Mesenchymal stem cell (in vitro differentiated cells and primary cell): ENCODE measurements around the gene CNTNAP3.
"Not testable (repeated sequence)": the region's sequence is repeated elsewhere in the genome, so short reads cannot be mapped to it uniquely, and the experiment has no call there.

ENCODE experiments used
- DNase-seq: peaks from one replicate; pipeline ENCODE4 v3.0.0-alpha.2; 2013
- H2AFZ ChIP-seq: one replicate; pipeline ENCODE4 v1.6.1; 2013; ENCODE audit warnings: low read depth, mild to moderate bottlenecking, control low read depth, inconsistent platforms, low read length, moderate library complexity
- H2AK5ac ChIP-seq: 2 replicates; pipeline ENCODE4 v1.6.1; 2013; ENCODE audit warnings: low read length, moderate library complexity, mild to moderate bottlenecking, inconsistent platforms; ENCODE audit not compliant: severe bottlenecking
- H2BK120ac ChIP-seq: one replicate; pipeline ENCODE4 v1.6.1; 2013; ENCODE audit warnings: low read depth, mild to moderate bottlenecking, inconsistent platforms, low read length, moderate library complexity
- H2BK12ac ChIP-seq, 2 experiments: one replicate each; pipeline ENCODE4 v1.6.1; 2013; ENCODE audit warnings: inconsistent platforms in 2 of 2, low read length in 2 of 2, mild to moderate bottlenecking in 2 of 2, moderate library complexity in 2 of 2, control low read depth in 1 of 2
- H2BK15ac ChIP-seq: one replicate; pipeline ENCODE4 v1.6.1; 2013; ENCODE audit warnings: mild to moderate bottlenecking, low read depth, inconsistent platforms; ENCODE audit not compliant: poor library complexity, severe bottlenecking
- H2BK5ac ChIP-seq: 2 replicates; pipeline ENCODE4 v1.6.1; 2013; ENCODE audit warnings: low read depth, mild to moderate bottlenecking, low read length, control low read depth, inconsistent platforms; ENCODE audit not compliant: poor library complexity, severe bottlenecking
- H3K14ac ChIP-seq, 2 experiments: one replicate each; pipeline ENCODE4 v1.6.1; 2013; ENCODE audit warnings: inconsistent platforms in 2 of 2, low read length in 2 of 2, control low read depth in 1 of 2, mild to moderate bottlenecking in 1 of 2, moderate library complexity in 1 of 2
- H3K18ac ChIP-seq, 2 experiments: one replicate each; pipeline ENCODE4 v1.6.1; 2013; ENCODE audit warnings: inconsistent platforms in 2 of 2, low read length in 2 of 2, control low read depth in 1 of 2, low read depth in 1 of 2, mild to moderate bottlenecking in 1 of 2
- H3K23ac ChIP-seq, 2 experiments: one replicate each; pipeline ENCODE4 v1.6.1; 2013; ENCODE audit warnings: inconsistent platforms in 2 of 2, low read length in 2 of 2, mild to moderate bottlenecking in 2 of 2, moderate library complexity in 2 of 2, control low read depth in 1 of 2
- H3K27ac ChIP-seq: 2 replicates; pipeline ENCODE4 v1.5.1; 2013; ENCODE audit warnings: mild to moderate bottlenecking, moderate library complexity, low read length, control low read depth, inconsistent platforms; ENCODE audit not compliant: poor library complexity, severe bottlenecking
- H3K27me3 ChIP-seq, 2 experiments: 2 replicates each; pipeline versions ENCODE4 v1.6.1 to v1.7.0; 2013; ENCODE audit warnings: low read length in 2 of 2, mild to moderate bottlenecking in 2 of 2, moderate library complexity in 2 of 2, control low read depth in 1 of 2, inconsistent platforms in 1 of 2; ENCODE audit not compliant: control insufficient read depth in 1 of 2, insufficient read depth in 1 of 2
- H3K36me3 ChIP-seq, 2 experiments: 2 replicates each; pipeline versions ENCODE4 v1.6.1 to v1.7.0; 2013; ENCODE audit warnings: low read length in 2 of 2, control low read depth in 1 of 2, inconsistent platforms in 1 of 2, low read depth in 1 of 2, mild to moderate bottlenecking in 1 of 2; ENCODE audit not compliant: insufficient read depth in 2 of 2, control insufficient read depth in 1 of 2
- H3K4ac ChIP-seq, 2 experiments: one replicate each; pipeline ENCODE4 v1.6.1; 2013; ENCODE audit warnings: inconsistent platforms in 2 of 2, low read length in 2 of 2, mild to moderate bottlenecking in 2 of 2, moderate library complexity in 2 of 2, control low read depth in 1 of 2, low read depth in 1 of 2
- H3K4me1 ChIP-seq: 2 replicates; pipeline ENCODE4 v1.6.1; 2013; ENCODE audit warnings: low read depth, low read length, control low read depth; ENCODE audit not compliant: control insufficient read depth, insufficient read depth
- H3K4me2 ChIP-seq: 2 replicates; pipeline ENCODE4 v1.6.1; 2013; ENCODE audit warnings: low read length, mild to moderate bottlenecking, inconsistent platforms; ENCODE audit not compliant: poor library complexity, severe bottlenecking
- H3K4me3 ChIP-seq, 2 experiments: 2 replicates each; pipeline versions ENCODE4 v1.5.1 to v1.7.0; 2013; ENCODE audit warnings: low read length in 2 of 2, mild to moderate bottlenecking in 2 of 2, control low read depth in 1 of 2, low read depth in 1 of 2; ENCODE audit not compliant: insufficient read depth in 1 of 2
- H3K79me1 ChIP-seq: replicated peaks from 2 replicates; pipeline ENCODE4 v1.6.1; 2013; ENCODE audit warnings: mild to moderate bottlenecking, control low read depth, low read length, inconsistent platforms; ENCODE audit not compliant: poor library complexity, severe bottlenecking
- H3K9ac ChIP-seq: 2 replicates; pipeline ENCODE4 v1.7.0; 2013; ENCODE audit warnings: mild to moderate bottlenecking, low read length, moderate library complexity
- H3K9me3 ChIP-seq: 2 replicates; pipeline ENCODE4 v1.7.0; 2013; ENCODE audit warnings: mild to moderate bottlenecking, low read length; ENCODE audit not compliant: control insufficient read depth
- H4K8ac ChIP-seq: one replicate; pipeline ENCODE4 v1.6.1; 2013; ENCODE audit warnings: inconsistent platforms, mild to moderate bottlenecking, low read length, moderate library complexity
- H4K91ac ChIP-seq: one replicate; pipeline ENCODE4 v1.6.1; 2013; ENCODE audit warnings: mild to moderate bottlenecking, low read length, inconsistent platforms
- WGBS: methylation state at CpG from one replicate; pipeline ENCODE4 v1.1.7; 2013; ENCODE audit warnings: mixed read lengths; 5-methylcytosine and 5-hydroxymethylcytosine counted together

Gene CNTNAP3

DNA sequence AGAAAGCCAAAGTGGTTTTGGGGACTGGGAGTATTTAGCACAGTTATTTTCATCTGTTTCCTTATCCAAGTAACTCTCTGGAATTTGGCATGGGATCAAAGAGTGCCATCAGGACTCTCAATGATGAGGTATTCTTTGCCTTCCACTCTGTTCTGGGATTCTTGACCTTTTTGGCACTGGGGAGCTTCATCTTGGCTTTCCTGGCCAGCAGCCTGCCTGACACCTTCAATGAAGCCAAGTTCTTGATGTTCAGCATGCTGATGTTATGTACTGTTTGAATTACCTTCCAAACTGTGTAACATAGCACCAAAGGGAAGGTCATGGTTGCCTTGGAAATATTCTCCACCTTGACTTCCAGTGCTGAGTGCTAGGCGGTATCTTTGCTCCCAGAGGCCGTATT, 248.8 kb downstream of the CNTNAP3 start:
- not testable (repeated sequence) for H4K91ac ChIP-seq, H3K4ac ChIP-seq, H3K27ac ChIP-seq, H2BK120ac ChIP-seq, H3K4me2 ChIP-seq, H3K36me3 ChIP-seq, H3K18ac ChIP-seq, H3K23ac ChIP-seq, H2AK5ac ChIP-seq, H3K9ac ChIP-seq, H3K14ac ChIP-seq, H2BK15ac ChIP-seq, H2BK5ac ChIP-seq, H3K9me3 ChIP-seq, H4K8ac ChIP-seq, H3K4me1 ChIP-seq, H2BK12ac ChIP-seq, H3K79me1 ChIP-seq, DNase-seq, H2AFZ ChIP-seq, H3K4me3 ChIP-seq, H3K27me3 ChIP-seq
- WGBS: no CpG with 5 or more reads among the region's 2 CpGs

DNA sequence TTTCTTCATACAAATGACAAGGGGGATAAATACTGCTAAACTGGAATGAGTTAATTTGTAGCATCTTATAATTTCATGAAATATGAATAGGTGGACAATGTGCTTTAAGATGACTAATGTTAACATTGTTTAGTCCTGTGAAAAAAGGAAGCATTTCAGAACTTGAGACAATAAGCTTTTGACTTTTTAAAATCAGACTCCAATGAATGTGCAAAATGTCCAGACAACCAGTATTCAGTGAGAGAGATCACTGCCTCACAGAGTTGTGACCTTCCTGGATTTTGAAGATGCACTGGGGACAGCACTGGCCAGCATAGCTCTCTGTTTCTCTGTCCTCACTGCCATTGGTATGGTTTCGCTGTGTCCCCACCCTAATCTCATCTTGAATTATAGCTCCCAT, 249.7 kb downstream of the CNTNAP3 start:
- DNase-seq, H3K79me1 ChIP-seq, H2BK5ac ChIP-seq, H3K4me3 ChIP-seq, H3K23ac ChIP-seq, H2BK15ac ChIP-seq, H4K91ac ChIP-seq, H2AFZ ChIP-seq, H2BK12ac ChIP-seq, H3K18ac ChIP-seq, H3K9ac ChIP-seq, H3K36me3 ChIP-seq, H3K4ac ChIP-seq, H3K27me3 ChIP-seq, H2AK5ac ChIP-seq, H3K9me3 ChIP-seq, H3K14ac ChIP-seq, H3K27ac ChIP-seq, H2BK120ac ChIP-seq, H3K4me2 ChIP-seq, H4K8ac ChIP-seq, H3K4me1 ChIP-seq: not testable (repeated sequence)
- WGBS: no CpG with 5 or more reads among the region's 1 CpG

DNA sequence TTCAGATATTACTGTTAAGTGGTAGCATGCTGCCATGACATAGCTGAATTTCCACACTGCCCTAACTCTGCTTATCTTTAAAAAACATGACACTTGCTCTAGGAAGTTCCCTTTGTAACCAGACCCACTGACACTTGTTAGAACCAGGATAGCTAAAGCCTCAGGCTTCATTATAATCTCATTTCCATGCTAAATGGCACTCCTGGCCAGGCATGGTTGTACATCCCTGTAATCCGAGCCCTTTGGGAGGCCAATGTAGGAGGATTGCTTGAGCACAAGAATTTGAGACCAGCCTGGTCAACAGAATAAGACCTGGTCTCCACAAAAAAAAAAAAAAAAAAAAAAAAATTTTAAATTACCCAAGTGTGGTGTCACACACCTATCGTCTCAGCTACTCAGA, 254.1 kb downstream of the CNTNAP3 start:
- not testable (repeated sequence) for H2BK15ac ChIP-seq, H3K4me3 ChIP-seq, H2AK5ac ChIP-seq, H3K79me1 ChIP-seq, H2BK120ac ChIP-seq, H3K27ac ChIP-seq, H3K4me1 ChIP-seq, H3K27me3 ChIP-seq, H2BK12ac ChIP-seq, H3K14ac ChIP-seq, H3K4ac ChIP-seq, H3K9me3 ChIP-seq, H2AFZ ChIP-seq, H3K18ac ChIP-seq, H3K36me3 ChIP-seq, H4K91ac ChIP-seq, DNase-seq, H3K9ac ChIP-seq, H3K23ac ChIP-seq, H4K8ac ChIP-seq, H2BK5ac ChIP-seq, H3K4me2 ChIP-seq
- 80% methylated on average over 2 of the region's 2 CpGs for WGBS

DNA sequence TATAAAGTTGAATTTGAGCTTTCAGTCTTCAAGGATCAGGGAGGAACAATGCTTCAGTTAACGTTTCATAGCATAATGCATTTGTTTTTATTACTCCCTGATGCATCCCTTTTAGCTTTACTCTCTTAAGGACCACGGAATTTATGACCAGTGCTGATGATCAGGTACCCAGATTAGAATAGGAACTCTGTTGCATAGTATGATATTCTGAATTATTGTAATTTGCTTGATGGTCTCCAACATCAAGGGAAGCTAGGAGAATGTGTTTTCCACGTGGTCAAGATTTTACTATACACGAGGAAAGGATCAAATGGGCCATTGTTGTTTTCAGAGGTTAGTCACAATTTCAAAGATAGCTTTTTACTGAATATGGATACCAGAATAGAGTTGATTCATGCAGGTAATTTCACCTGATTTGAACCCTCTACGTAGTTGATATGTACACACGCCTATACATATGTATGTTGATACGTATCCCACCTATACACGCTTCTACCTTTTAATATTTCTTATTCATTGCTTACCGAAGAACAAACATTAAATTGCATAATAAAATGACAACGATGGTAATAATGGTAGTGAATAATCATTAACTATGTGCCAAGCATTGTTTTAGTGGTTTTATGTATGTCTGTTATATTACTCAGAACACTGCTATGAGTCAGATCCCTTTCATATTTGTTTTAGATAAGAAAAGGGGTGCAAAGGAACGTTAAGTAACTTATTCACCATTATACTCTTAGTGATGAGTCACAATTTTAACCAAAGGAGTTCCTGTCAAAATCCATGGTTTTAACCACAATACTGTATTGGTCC, 257.6 kb downstream of the CNTNAP3 start:
- not testable (repeated sequence) for H2BK5ac ChIP-seq, H3K36me3 ChIP-seq, H2BK12ac ChIP-seq, H3K27me3 ChIP-seq, H3K23ac ChIP-seq, H2BK15ac ChIP-seq, H3K79me1 ChIP-seq, H3K4me2 ChIP-seq, H3K4me3 ChIP-seq, H2BK120ac ChIP-seq, H3K18ac ChIP-seq, H3K4ac ChIP-seq, DNase-seq, H2AK5ac ChIP-seq, H3K9ac ChIP-seq, H3K27ac ChIP-seq, H3K4me1 ChIP-seq, H3K9me3 ChIP-seq, H2AFZ ChIP-seq, H3K14ac ChIP-seq, H4K8ac ChIP-seq, H4K91ac ChIP-seq
- 53% methylated on average over 2 of the region's 11 CpGs for WGBS
